NK-92 (cell line): Measurements from ENCODE around the gene OFD1.

Source experiments
- DNase-seq: peaks from one replicate; lab custom pipeline; 2025; ENCODE audit not compliant: unreplicated experiment; lab: John Stamatoyannopoulos, UW

Gene OFD1

GRCh38 chrX:13750204-13750603 is 15.7 kb downstream of the OFD1 start:
- no peak for DNase-seq

DNA sequence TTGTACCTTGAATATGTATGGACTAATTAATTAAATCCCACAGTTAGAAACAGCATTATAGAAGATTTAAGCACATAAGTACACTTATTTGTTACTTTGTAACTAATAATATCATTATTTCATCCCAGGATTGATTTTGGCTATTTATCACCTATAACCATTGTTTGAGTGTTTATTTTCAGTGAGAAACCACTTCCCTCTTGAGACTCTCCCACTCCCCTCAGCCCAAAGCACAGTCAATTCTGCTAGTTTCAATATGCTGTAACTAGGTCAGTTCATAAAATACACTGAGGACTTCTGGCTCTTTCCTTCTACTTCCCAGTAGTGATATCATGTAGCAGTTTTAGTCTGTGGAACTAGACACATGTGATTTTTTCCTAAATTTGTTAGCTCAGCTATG is 16.3 kb downstream of the OFD1 start:
- DNase-seq = no peak

GRCh38 chrX:13752141-13752540 is 17.6 kb downstream of the OFD1 start:
- no peak for DNase-seq

GRCh38 chrX:13752646-13753045 is 18.1 kb downstream of the OFD1 start:
- DNase-seq = no peak

- no peak for DNase-seq
These were observed 20.2 kb downstream of the OFD1 start for GRCh38 chrX:13754765-13755164.

GRCh38 chrX:13755254-13755653 is 20.7 kb downstream of the OFD1 start:
- DNase-seq = no peak

GRCh38 chrX:13756381-13756780 is 21.8 kb downstream of the OFD1 start:
- DNase-seq = no peak

GRCh38 chrX:13759152-13759718 is 24.7 kb downstream of the OFD1 start:
- no peak for DNase-seq

DNA sequence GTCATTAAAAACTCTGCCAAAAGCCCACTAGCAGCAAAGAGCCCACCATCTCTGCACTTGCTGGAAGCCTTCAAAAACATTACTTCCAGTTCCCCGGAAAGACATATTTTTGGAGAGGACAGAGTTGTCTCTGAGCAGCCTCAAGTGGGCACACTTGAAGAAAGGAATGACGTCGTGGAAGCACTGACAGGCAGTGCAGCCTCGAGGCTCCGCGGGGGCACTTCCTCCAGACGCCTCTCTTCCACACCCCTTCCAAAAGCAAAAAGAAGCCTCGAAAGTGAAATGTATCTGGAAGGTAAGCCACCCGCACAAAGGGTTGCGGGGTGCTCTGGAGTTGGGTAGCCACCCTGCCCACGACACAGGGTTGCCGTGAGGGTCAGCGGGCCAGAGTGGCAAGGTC is 25.9 kb downstream of the OFD1 start:
- no peak for DNase-seq

DNA sequence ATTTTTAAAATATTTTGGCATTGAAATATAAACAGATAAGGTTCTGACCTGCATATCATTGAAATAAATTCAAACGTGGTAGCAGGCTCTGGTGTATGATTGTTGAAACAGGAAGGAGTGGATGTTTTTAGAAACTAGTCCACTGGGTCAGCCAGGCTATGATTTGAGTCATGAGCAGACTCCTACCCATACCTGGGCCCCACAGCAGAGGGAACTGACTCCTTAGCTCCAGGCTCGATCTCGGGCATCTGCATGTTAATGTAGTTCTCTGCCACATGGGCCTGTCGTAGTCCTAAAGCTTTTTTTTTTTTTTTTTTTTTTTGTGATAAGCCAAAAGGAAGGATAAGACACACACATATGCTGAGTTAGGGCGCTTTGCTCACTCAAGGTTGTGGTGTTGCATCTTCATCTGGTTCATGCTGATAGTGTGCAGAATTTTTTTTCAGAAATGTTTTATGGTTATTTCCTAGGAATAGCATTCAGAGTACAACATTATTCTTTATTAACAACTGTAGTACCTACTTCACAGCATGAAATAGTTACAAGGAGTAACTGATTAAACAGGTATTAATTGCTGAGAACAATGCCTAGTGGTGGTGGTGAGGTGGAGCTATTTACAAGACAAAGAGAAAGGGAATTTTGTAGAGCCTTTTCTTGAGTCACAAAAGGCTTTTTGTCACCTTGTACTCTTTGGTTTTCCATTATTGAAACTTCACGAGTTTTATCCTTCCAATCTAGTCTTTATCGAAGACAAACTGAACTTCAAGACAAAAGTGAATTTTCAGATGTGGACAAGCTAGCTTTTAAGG is 27.3 kb downstream of the OFD1 start:
- no peak for DNase-seq

DNA sequence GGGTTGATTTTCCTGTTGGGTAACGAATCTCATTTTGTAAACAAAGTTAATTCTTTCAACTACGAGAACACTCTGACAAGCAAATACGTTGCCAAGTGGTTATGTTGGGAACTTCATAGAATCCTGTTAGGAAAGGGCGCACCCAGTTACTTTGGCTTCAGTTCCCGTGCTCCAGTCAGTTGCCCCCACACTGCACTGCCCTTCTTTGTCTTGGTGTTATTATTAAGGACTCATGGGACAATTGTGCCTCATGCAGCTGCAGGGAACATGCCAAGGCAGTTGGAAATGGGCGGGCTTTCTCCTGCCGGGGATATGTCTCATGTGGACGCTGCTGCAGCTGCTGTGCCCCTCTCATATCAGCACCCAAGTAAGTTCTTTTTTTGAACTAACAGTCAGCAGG is 28.9 kb downstream of the OFD1 start:
- DNase-seq = no peak

DNA sequence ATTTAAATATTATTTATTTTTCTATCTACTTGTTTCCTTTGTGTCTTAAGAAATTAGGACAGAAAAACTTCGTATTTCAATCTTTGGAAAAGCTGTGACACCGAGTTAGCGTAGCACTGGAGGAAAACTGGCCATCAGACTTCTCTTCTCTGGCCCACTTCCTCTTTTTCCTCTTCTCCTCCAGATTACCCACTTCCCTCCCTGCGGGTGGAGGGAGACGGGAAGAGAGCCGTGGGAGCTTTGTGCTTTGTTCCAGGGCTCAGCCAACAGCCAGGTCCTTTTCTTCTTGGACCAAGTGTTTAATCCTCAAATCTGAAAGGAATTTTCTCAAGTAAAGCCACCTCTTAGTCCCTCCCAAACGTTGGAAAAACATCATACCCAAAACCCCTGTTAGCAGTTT is 29.7 kb downstream of the OFD1 start:
- no peak for DNase-seq

GRCh38 chrX:13764765-13765164 is 30.2 kb downstream of the OFD1 start:
- no peak for DNase-seq

- DNase-seq = no peak
These were observed 34.4 kb downstream of the OFD1 start for GRCh38 chrX:13768939-13769338.

DNA sequence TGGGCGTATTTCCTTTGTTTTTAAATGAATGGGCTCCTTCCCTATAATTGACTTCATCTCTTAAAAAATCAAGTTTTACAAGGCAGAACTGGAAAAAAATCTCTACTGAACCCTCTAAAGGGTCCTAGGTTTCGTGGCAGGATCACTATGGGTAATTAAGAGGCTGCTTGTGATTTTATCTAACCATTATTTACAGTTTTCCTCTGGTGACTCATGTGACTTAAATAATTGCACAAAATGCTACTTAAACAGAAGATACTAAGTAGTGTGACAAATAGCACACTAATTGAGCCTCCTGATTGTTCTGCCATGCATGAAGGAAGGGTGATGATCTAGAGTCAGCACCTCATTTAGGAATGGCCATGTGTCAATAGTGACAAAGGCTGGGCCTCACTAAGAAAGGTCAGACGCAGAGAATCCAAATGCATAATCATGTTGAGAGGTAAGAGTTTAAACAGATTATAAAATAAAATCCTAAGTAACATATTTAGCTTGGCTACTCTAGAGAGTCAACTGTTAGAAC is 35.5 kb downstream of the OFD1 start:
- DNase-seq = no peak

GRCh38 chrX:13774696-13775095 is 40.1 kb downstream of the OFD1 start:
- no peak for DNase-seq

DNA sequence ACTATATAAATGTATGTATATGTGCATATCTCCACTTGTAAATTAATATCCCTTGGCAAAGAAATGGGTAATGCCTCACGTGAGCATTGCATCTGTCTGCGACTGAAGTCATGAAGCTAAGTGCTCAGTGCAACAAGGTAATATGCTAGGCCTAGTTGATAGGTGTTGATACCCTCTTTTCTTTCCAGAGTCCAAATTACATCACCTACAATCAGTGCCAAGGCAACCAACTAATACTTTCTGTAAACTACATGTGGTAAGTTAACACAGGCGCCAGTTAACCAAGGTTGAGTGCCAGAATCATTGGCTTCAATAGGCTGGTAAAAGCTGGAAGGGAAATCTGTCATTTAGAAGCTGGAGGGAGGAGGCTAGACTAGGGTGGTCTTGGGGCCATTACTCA is 41.3 kb downstream of the OFD1 start:
- no peak for DNase-seq

GRCh38 chrX:13776387-13776786 is 41.8 kb downstream of the OFD1 start:
- no peak for DNase-seq

- no peak for DNase-seq
These were observed 44.4 kb downstream of the OFD1 start for GRCh38 chrX:13778916-13779315.

DNA sequence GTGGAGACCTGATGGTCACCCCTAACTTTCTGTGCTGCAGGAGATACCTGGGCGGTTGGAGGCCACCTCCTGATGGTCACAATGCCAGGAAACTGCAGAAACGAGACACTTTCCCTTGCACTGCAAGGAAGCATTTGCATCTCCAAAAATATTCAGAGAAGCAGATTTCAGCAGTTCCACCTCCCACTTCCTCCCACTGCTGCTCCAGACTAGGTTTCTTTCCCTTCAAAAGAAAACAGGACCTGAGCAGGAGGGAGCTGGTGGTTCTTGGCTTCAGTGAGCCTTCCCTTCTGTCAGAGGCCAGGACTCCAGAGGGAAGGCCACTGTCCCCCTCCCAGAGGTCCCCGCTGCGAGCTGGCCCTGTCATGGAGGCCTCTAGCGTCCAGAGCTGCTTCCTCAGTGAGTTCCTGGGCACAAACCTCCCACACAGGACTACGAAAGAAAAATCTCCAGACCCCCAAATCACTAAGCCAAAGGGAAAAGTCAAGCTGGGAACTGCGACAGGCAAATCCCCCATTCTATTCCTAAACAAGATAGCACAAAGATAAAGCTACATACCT is 46.4 kb downstream of the OFD1 start:
- no peak for DNase-seq

- no peak for DNase-seq
These were observed 51.5 kb downstream of the OFD1 start for GRCh38 chrX:13786048-13786447.
